Testis (tissue), 3 donors: Measurements from ENCODE around the gene PDE4B. TPM values are rescaled to one million over a fixed set of nuclear protein-coding genes. Genes with fewer than 3 reads are reported as not detected.

Source experiments
- DNase-seq: peaks from one replicate; pipeline ENCODE4 v3.0.0-alpha.2; 2019
- H3K27ac ChIP-seq, 2 donors: fragments of 200-600 bp; sonication (generic); one replicate each; pipeline ENCODE4 v1.5.1; 2019
- H3K27me3 ChIP-seq: fragments of 200-600 bp; sonication (generic); one replicate; pipeline ENCODE4 v1.5.1; 2019
- H3K36me3 ChIP-seq: fragments of 200-600 bp; sonication (generic); one replicate; pipeline ENCODE4 v1.5.1; 2017; ENCODE audit warnings: low read depth; ENCODE audit errors: missing control alignments
- H3K4me1 ChIP-seq: fragments of 200-600 bp; sonication (generic); one replicate; pipeline ENCODE4 v1.5.1; 2019
- H3K4me3 ChIP-seq, 2 donors: fragments of 200-600 bp; sonication (generic); one replicate each; pipeline ENCODE4 v1.5.1; 2017 to 2019
- H3K9me3 ChIP-seq: fragments of 200-600 bp; sonication (generic); one replicate; pipeline ENCODE4 v1.5.1; 2017
- CTCF ChIP-seq, 3 experiments: fragments of 450-650 bp in 2 of 3; fragments of 200-600 bp in 1 of 3; sonication (generic) in 1 of 3; IDR thresholded peaks; one replicate each; pipeline ENCODE4 v1.5.1; 2016 to 2019; ENCODE audit warnings: antibody characterized with exemption in 3 of 3, mild to moderate bottlenecking in 2 of 3, moderate library complexity in 1 of 3
- POLR2A ChIP-seq: fragments of 450-650 bp; IDR thresholded peaks from one replicate; pipeline ENCODE4 v1.6.1; 2017; ENCODE audit warnings: antibody characterized with exemption, mild to moderate bottlenecking, moderate library complexity
- WGBS, 2 donors: methylation state at CpG; one replicate each; pipeline ENCODE4 v1.1.5; 2018; 5-methylcytosine and 5-hydroxymethylcytosine counted together
- intact Hi-C: fragments of 100-400 bp; cut with DNase I; formaldehyde crosslinking; loops from one replicate; pipeline ENCODE4 v1.15.1; 2023; ENCODE audit warnings: low total_unique reads
- polyA plus RNA-seq: library from polyadenylated mRNA; stranded (reverse); fragments of 350-450 nt; fragmentation: Illumina TruSeq; extraction: RNeasy Lipid Tissue Mini Kit (QIAGEN cat#74804); gene quantifications from one replicate; pipeline ENCODE4 v1.2.3, GENCODE V29; 2014; ENCODE audit warnings: low read depth, low replicate concordance; ENCODE audit not compliant: insufficient read depth
- total RNA-seq, 2 donors: library from RNA; depleted of rRNA; stranded (reverse); fragments of >200 nt; gene quantifications; one replicate each; pipeline ENCODE4 v1.2.3, GENCODE V29; 2016

PDE4B gene
- total and polyA plus RNA-seq, 3 donors from 2014 or later = 11.5 to 16.1 (median 12.4) TPM

DNA sequence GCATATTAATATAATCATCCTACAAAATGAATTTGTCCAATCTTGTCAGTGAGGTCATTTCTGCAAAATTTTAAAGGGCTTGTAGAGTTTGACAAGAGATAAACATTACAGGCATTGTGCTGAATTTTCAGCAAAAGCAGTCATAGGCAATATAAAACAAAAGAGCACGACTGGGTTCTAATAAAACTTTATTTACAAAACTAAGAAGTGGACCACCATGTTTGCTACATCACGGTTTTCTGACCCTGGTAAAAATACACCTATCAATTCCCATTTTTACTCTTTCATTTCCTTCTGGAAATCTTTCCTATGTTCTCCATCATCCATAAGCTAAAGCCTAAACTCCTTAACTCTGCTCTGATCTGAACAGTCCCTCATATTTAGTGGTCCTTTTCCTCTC, 511.4 kb downstream of the PDE4B start:
- no peak for DNase-seq
- intact Hi-C loops = no loop called here
- H3K27ac ChIP-seq = no peak overlapping the region
- H3K36me3 ChIP-seq = no peaks in the 10 kb centered on the region
- TF ChIP-seq CTCF (IDR thresholded peaks at IDR 0.05) (no peak), POLR2A (no peak)
- no peak overlapping the region for H3K4me3 ChIP-seq
- H3K27me3 ChIP-seq = no peaks in the 10 kb centered on the region
- H3K9me3 ChIP-seq = no peaks in the 10 kb centered on the region
- WGBS, 2 donors = 82 to 86% methylated on average over 2 of the region's 2 CpGs
- H3K4me1 ChIP-seq = no peaks in the 10 kb centered on the region

GRCh38 chr1:66305927-66306326, 513.2 kb downstream of the PDE4B start:
- intact Hi-C loops = no loop called here
- 92 to 93% methylated on average over 4 of the region's 4 CpGs for WGBS, 2 donors
- TF ChIP-seq POLR2A (no peak), CTCF (IDR thresholded peaks at IDR 0.05) (no peak)

DNA sequence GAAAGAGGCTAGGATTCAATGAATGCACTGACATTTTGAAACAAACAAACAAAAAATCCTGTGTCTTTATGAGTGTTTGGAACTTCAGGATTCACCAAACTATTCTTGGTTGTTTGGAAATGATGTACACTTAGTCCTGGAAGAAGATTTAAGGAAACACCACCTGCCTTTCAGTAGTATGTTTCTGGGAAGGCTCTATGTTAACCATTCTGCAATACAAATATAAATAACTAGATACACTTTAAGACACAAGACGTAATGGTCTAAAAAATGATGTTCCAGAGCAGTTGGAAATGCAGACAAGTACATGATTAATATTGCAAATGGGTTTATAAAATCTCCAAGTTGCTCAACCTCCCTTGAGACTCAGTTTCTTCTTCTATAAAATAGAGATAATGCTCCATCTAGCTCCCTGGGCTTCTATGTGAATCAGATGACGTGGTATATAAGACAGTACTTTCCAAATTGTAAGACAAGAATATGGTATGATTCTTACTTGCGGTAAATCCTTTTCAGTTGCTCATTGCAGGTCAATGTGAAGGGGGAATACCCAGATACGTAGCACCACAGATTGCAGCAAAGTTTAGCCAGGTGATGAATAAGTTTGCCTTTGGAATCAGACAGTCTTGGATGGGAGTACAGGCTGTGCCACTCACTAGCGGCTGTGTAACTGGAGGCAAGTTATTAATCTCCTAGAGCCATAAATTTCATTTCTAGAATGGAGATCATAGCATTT, 516.5 kb downstream of the PDE4B start:
- 93 to 94% methylated on average over 5 of the region's 5 CpGs for whole genome bisulfite sequencing, 2 donors

More at GRCh38 chr1:66305927-66306326, 513.2 kb downstream of the PDE4B start:
- Histone ChIP-seq H3K36me3 (no peaks in the 10 kb centered on the region), H3K9me3 (no peaks in the 10 kb centered on the region), H3K27me3 (no peaks in the 10 kb centered on the region), H3K4me1 (no peaks in the 10 kb centered on the region), H3K27ac (no peak overlapping the region), H3K4me3 (no peak overlapping the region)
- DNase-seq = no peak

DNA sequence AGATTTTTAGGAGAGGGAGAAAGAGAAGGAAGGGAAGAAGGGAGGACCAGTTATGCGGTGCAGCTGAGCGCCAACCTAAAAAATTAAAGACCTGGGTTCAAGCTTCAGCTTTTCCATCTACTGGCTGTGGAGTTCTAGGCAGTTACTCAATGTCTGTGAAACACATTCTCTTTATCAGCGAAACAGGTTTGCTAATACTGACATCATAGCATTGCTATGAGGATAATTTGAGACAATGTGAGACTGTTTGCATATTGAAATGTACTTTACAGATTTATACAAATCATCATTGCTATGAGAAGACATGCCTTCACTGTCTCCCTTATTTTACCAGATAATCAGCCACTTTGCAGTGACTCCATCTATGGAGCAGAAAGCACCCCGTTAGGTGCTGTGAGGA, 518.4 kb downstream of the PDE4B start:
- DNase-seq = no peak
- intact Hi-C loops = no loop called here
- Histone ChIP-seq H3K4me1 (no peaks in the 10 kb centered on the region), H3K27ac (no peak overlapping the region), H3K9me3 (no peaks in the 10 kb centered on the region), H3K36me3 (no peaks in the 10 kb centered on the region), H3K4me3 (no peak overlapping the region), H3K27me3 (no peaks in the 10 kb centered on the region)
- TF ChIP-seq CTCF (IDR thresholded peaks at IDR 0.05) = no peak
- 79 to 98% methylated on average over 4 of the region's 4 CpGs for WGBS, 2 donors

More for the DNA sequence above, 516.5 kb downstream of the PDE4B start:
- H3K4me1 ChIP-seq = no peaks in the 10 kb centered on the region
- TF ChIP-seq POLR2A (no peak), CTCF (IDR thresholded peaks at IDR 0.05) (no peak)
- H3K36me3 ChIP-seq = no peaks in the 10 kb centered on the region
- H3K27me3 ChIP-seq = no peaks in the 10 kb centered on the region
- H3K4me3 ChIP-seq = no peak overlapping the region
- no peak for DNase-seq
- intact Hi-C loops = no loop called here
- no peaks in the 10 kb centered on the region for H3K9me3 ChIP-seq
- H3K27ac ChIP-seq = no peak overlapping the region

DNA sequence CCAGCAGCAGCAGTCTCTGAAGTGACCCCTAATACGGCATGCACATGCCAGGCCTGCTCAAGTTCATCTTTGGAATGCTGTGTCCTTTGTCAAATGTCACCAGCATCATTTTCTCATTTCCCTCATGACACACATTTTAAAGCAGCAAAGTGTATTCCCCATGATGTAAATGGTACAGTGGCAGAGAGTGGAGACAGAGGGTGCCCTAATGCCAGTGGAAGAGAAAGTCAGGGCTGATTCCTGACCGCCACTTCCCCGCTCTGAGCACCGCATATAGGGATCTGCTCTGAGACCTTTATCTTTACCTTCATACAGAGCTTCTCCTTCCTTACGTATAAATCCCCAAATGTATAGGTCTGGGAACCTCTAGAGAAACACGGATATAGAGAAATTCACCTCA, 518.9 kb downstream of the PDE4B start:
- Histone ChIP-seq H3K4me1 (no peaks in the 10 kb centered on the region), H3K27ac (no peak overlapping the region), H3K36me3 (no peaks in the 10 kb centered on the region), H3K4me3 (no peak overlapping the region), H3K27me3 (no peaks in the 10 kb centered on the region), H3K9me3 (no peaks in the 10 kb centered on the region)
- no peak for TF ChIP-seq CTCF (IDR thresholded peaks at IDR 0.05)
- TF ChIP-seq POLR2A = no peak
- no peak for DNase-seq
- 96% methylated on average over 6 of the region's 6 CpGs for WGBS, 2 donors
- intact Hi-C loops = no loop called here
